Large intestine (tissue), 3 donors: ENCODE measurements around the gene PHLDB1. TPM values are rescaled to one million over a fixed set of nuclear protein-coding genes. Genes with fewer than 3 reads are reported as not detected.
A peak's percentile ranks its signal among the peaks of the same experiment; 100 is the strongest.

Experiments used
- DNase-seq, 2 donors: peaks; one replicate each; pipeline versions ENCODE4 v3.0.0 to v3.0.0-alpha.2; 2013
- H3K27ac ChIP-seq: one replicate; pipeline ENCODE4 v1.5.1; 2013; ENCODE audit warnings: low read length
- H3K27me3 ChIP-seq: 2 replicates; pipeline ENCODE4 v1.6.1; 2013; ENCODE audit warnings: low read length; ENCODE audit not compliant: control insufficient read depth, insufficient read depth
- H3K36me3 ChIP-seq: 2 replicates; pipeline ENCODE4 v1.6.1; 2013; ENCODE audit warnings: low read length; ENCODE audit not compliant: control insufficient read depth, insufficient read depth
- H3K4me1 ChIP-seq: one replicate; pipeline ENCODE4 v1.6.1; 2013; ENCODE audit warnings: low read length; ENCODE audit not compliant: control insufficient read depth, insufficient read depth
- H3K4me3 ChIP-seq: one replicate; pipeline ENCODE4 v1.5.1; 2013; ENCODE audit warnings: low read length
- H3K9me3 ChIP-seq: one replicate; pipeline ENCODE4 v1.6.1; 2013; ENCODE audit warnings: mild to moderate bottlenecking, low read depth, low read length, moderate library complexity; ENCODE audit not compliant: control insufficient read depth
- WGBS: methylation state at CpG from one replicate; pipeline ENCODE4 v1.1.5; 2013; ENCODE audit warnings: low lambda C conversion rate; ENCODE audit not compliant: insufficient coverage; 5-methylcytosine and 5-hydroxymethylcytosine counted together
- polyA plus RNA-seq: library from polyadenylated mRNA; unstranded; fragments of 120-200 nt; gene quantifications from one replicate; pipeline ENCODE4 v1.2.1, GENCODE V29; 2013

Gene PHLDB1
- polyA plus RNA-seq, 1 donor = 42.1 TPM

DNA sequence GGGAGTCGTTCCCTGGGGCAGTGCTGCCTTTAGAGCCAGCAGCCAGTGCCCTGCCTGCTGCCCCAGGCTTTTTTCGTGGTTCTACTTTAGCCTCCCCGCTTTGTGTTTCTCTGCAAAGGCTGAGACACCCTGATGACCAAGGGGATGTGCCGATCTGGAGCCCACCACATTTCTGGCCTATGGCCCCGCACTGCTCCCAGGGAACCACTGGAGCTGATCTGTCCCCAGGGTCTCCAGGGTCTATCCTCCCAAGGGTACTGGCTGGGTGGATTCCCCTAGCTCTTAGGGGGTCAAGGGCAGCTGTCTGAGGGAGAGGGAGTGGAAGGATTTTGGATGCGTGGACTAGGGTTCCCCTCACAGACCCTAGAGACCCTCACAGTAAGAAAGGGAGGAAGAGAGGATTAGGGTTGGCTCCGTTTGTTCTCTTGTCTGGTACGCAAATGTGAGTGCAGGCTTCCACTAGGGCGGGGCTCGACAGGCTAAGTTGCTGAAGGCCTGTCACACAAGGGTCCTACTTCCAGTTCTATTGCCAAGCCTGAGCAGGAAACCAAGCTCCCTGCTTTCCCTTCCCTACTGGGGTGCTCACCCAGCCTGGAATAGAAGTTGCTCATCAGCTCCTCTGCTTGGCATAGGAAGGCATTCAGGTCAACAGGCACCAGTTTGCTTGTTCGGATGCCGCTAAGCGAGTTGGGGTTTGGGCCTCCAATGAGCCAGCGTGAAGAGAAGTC, 52.7 kb downstream of the PHLDB1 start:
- Histone ChIP-seq H3K4me3 (no peak overlapping the region), H3K27me3 (no peaks in the 10 kb centered on the region), H3K9me3 (no peaks in the 10 kb centered on the region), H3K36me3 (peaks cover 12% of the 10 kb centered on the region), H3K4me1 (peaks cover 26% of the 10 kb centered on the region), H3K27ac (no peak overlapping the region)
- WGBS = no CpG with 5 or more reads among the region's 14 CpGs
- DNase-seq = no peak

DNA sequence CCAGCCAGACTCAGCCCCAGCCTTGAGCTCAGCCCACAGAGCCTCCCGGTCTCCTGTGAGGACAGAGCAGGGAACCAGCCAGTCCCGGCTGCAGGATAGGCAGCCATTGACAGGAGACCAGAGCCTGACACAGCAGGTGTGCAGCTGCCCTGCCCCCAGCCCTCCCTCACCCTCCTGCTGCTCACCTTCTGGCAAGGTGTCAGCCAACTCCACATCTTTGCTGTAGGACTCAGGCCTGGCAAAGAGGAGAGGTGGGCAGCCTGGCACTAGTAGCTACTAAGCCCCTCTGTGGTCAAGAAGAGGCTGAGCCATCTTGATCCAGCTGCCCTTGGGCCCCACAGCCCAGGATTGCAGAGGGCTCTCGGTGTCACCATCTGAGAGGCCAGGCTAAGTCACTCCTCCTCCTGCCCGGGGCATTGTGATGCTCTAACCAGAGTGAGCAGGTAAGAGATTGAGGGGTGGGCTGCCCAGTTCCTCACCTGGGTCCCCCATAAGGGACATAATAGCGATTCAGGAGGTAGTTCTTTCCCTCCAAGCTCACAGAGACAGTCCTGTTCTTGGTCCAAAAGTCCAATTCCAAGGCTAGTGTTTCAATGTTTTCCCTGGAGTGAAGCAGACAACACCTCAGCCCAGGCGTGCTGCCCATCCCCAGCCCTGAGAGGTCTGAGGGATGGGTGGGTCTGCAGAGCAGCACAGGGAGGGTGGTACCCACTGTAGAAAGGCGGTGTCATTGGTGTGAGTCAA, 53.4 kb downstream of the PHLDB1 start:
- H3K4me1 ChIP-seq = peaks cover 26% of the 10 kb centered on the region
- no peak for DNase-seq
- WGBS = no CpG with 5 or more reads among the region's 7 CpGs
- H3K27me3 ChIP-seq = no peaks in the 10 kb centered on the region
- peaks cover 9% of the 10 kb centered on the region for H3K36me3 ChIP-seq
- H3K4me3 ChIP-seq = no peak overlapping the region
- no peaks in the 10 kb centered on the region for H3K9me3 ChIP-seq
- H3K27ac ChIP-seq = peak overlapping the region; percentile 6

DNA sequence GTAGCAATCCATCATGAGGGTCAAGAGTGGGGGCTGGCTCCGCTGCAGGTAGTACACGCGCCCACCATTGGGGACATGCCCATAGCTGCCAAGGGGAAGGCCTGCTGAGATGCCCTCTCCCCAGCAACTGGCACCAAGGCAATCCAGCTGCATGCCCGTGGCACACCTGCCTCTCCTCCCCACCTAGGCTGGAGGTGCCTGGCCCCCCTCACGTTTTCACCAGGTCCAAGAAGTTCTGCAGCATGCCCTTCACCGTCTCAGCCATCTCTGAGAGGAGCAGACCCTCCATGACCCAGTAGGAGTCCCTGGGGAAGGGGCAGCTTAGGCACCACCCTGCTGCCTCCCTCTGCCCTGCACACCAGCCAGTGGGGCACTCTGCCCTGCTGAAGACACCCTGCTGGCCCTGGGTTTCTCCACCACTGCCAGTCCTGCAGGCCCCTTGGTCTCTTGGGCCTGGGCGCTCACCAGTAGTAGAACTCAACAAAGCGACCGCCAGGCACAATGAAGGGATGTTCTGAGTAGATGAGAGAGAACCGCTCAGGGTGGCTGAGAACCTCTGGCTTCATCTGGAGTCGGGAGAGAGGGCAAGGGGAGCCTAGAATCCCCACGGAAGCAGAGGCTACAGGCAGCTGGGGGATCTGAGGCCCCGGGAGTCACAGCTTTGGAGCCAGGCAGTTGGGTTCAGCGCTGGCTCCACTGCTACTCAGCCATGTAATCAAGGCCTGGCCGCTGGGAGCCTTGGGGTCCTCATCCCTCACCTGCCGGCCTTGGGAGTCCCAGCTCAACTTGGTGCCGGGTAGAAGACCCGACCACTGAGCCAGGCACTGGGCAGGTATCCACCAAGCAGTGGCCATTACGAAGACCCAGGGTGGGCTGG, 54.2 kb downstream of the PHLDB1 start:
- Histone ChIP-seq H3K27me3 (no peaks in the 10 kb centered on the region), H3K36me3 (peaks cover 8% of the 10 kb centered on the region), H3K27ac (no peak overlapping the region), H3K4me1 (peaks cover 26% of the 10 kb centered on the region), H3K9me3 (no peaks in the 10 kb centered on the region), H3K4me3 (no peak overlapping the region)
- no peak for DNase-seq
- WGBS = 80% methylated on average over 1 of the region's 19 CpGs

GRCh38 chr11:118662401-118663271, 55.2 kb downstream of the PHLDB1 start:
- DNase-seq = no peak
- WGBS = no CpG with 5 or more reads among the region's 8 CpGs
- peaks cover 26% of the 10 kb centered on the region for H3K4me1 ChIP-seq

GRCh38 chr11:118663381-118663780, 56.0 kb downstream of the PHLDB1 start:
- no peak overlapping the region for H3K27ac ChIP-seq
- DNase-seq = no peak
- peaks cover 26% of the 10 kb centered on the region for H3K4me1 ChIP-seq
- H3K9me3 ChIP-seq = no peaks in the 10 kb centered on the region
- no peaks in the 10 kb centered on the region for H3K27me3 ChIP-seq
- no CpG with 5 or more reads among the region's 4 CpGs for whole genome bisulfite sequencing
- no peak overlapping the region for H3K4me3 ChIP-seq
- H3K36me3 ChIP-seq = no peaks in the 10 kb centered on the region

More at GRCh38 chr11:118662401-118663271, 55.2 kb downstream of the PHLDB1 start:
- Histone ChIP-seq H3K9me3 (no peaks in the 10 kb centered on the region), H3K4me3 (no peak overlapping the region), H3K27me3 (no peaks in the 10 kb centered on the region), H3K27ac (no peak overlapping the region), H3K36me3 (peaks cover under 1% of the 10 kb centered on the region)

DNA sequence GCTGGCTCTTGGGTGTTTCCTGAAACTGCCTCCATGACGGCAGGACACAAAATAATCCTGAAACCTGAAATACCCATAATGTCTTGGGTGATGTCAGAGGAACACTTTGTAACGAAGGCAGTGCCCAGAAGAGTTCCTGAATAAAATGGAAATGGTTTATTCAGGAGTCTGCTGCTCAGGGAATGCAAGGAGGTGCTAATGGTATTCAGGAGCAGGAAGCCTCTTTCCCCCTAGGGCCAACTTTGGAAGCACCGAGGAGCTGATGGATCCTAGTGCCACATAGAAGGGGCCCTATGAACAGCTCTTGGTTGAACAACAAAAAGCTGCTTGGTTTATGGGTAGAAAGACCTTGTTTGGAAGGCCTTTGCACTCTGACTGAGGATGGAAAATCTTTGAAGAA, 56.5 kb downstream of the PHLDB1 start:
- Histone ChIP-seq H3K36me3 (no peaks in the 10 kb centered on the region), H3K4me3 (no peak overlapping the region), H3K4me1 (peaks cover 26% of the 10 kb centered on the region), H3K27ac (no peak overlapping the region), H3K27me3 (no peaks in the 10 kb centered on the region), H3K9me3 (no peaks in the 10 kb centered on the region)
- no peak for DNase-seq
- WGBS = 80% methylated on average over 1 of the region's 3 CpGs

DNA sequence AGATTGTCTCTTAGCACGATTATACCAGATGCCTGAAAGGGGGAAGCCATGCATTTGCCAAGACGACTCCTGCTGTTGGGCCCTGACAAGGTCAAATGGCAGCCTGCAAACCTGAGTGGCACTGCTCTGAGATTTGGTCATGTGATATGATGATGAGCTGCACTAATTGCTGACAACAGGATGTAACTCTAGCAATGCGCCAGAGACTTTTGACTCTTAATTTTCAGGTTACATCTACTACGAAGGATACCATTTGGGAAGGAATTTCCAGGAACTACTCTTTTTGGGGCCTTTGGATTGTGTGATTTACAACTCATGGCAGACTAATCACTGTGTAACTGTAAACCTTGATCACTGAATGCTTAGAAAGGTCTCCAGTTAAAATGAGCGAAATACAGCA, 59.0 kb downstream of the PHLDB1 start:
- Histone ChIP-seq H3K27ac (no peak overlapping the region), H3K36me3 (no peaks in the 10 kb centered on the region), H3K9me3 (no peaks in the 10 kb centered on the region), H3K4me1 (peaks cover 2% of the 10 kb centered on the region), H3K4me3 (no peak overlapping the region), H3K27me3 (no peaks in the 10 kb centered on the region)
- 60% methylated on average over 1 of the region's 5 CpGs for WGBS
- DNase-seq = no peak

DNA sequence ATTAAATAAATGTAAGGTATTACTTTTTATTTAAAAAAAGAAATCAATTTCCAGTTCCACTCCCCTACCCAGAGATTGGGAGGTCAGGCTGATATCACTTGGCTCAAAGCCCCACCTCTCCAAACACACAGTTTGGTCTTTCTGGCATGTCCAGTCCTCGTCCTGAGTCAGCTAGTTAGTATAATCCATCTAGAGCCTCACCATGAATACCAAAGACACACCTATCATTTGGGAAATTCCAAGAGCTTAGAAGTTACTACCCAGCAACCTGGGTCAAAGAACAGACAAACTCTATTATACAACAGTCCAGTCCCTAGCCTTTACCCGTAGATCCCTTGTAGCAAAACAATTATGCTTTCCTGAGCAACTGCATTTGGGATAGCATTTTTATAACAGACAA, 62.6 kb downstream of the PHLDB1 start:
- no CpG with 5 or more reads among the region's 2 CpGs for WGBS
- Histone ChIP-seq H3K9me3 (no peaks in the 10 kb centered on the region), H3K4me3 (no peak overlapping the region), H3K27ac (no peak overlapping the region), H3K27me3 (no peaks in the 10 kb centered on the region), H3K4me1 (peaks cover 21% of the 10 kb centered on the region), H3K36me3 (no peaks in the 10 kb centered on the region)
- DNase-seq = no peak

DNA sequence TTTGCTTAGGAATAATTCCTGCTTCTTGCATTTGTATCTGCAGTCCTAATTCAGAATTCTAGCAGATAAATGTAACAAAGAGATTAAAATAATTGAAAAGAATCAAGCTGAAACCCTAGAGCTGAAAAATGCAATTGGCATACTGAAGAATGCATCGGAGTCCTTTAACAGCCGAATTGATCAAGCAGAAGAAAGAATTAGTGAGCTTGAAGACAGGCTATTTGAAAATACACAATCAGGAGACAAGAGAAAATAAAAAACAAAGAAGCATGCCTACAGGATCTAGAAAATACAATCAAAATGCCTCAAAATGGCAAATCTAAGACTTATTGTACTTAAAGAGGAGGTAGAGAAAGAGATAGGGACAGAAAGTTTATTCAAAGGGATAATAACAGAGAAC, 63.8 kb downstream of the PHLDB1 start:
- 92% methylated on average over 2 of the region's 2 CpGs for WGBS
- DNase-seq = no peak
- H3K4me3 ChIP-seq = no peak overlapping the region
- H3K36me3 ChIP-seq = no peaks in the 10 kb centered on the region
- H3K9me3 ChIP-seq = peaks cover 5% of the 10 kb centered on the region
- H3K27ac ChIP-seq = no peak overlapping the region
- peaks cover 30% of the 10 kb centered on the region for H3K4me1 ChIP-seq
- H3K27me3 ChIP-seq = no peaks in the 10 kb centered on the region
